HG03378 (cell line): Measurements from ENCODE around the gene QSER1.
"Not testable (repeated sequence)": the region's sequence is repeated elsewhere in the genome, so short reads cannot be mapped to it uniquely, and the experiment has no call there.

ENCODE experiments used
- ATAC-seq: cut with Tn5 transposase; IDR thresholded peaks from one replicate; pipeline ENCODE4 v1.9.1; 2021; ENCODE audit warnings: mild to moderate bottlenecking, moderate library complexity; ENCODE audit not compliant: unreplicated experiment

The QSER1 gene

DNA sequence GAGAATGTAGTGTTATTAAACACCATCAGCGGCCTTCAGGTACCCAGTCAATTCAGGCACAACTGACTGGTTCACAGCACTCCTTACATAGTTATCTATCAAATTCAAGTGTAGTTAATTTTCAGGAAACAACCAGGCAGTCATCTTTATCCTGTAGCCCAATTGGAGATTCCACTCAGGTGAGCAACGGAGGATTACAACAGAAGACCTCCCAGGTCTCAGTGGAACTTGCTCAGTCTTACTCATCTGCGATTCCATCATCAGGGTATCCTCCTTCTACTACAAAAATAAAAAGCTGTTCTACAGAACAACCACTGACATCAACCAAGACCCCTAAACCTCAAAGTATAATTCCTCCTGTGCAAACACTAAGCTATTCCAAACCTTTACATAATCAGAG is 39.6 kb downstream of the QSER1 start:
- no peak for ATAC-seq

DNA sequence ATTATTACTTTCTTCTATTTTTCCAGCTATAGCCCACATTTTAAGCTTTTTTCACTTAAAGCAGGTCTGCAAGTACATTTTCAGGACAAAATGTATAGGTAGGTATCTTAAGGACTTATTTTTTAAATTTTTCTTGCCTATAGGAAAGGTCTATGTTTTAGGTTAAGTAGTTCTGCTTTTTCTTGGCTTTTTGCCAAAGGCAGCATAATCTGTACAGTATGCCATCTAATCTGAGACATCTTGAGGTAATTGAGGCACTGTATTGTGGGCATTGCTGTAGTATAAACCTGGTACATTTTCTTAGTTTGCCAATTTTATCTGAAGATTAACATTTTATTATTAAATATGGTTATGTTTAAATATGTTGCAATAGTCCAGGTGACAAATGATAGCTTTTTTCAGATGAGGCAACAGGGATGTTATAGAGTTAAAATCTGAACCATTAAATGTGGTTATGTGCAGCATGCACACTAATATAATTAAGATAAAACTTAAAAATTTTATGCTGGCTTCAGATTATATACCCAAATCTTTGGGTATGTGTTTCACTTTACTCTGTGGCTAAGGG is 42.9 kb downstream of the QSER1 start:
- no peak for ATAC-seq

DNA sequence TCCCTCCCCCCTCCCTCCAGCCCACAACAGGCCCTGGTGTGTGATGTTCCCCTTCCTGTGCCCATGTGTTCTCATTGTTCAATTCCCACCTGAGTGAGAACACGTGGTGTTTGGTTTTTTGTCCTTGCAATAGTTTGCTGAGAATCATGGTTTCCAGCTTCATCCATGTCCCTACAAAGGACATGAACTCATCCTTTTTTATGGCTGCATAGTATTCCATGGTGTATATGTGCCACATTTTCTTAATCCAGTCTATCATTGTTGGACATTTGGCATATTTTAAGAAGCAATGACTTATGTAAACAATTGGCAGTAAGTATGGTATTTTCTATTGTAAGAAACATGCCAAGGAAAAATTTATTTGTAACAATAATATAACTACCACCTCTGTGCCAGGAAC is 43.6 kb downstream of the QSER1 start:
- not testable (repeated sequence) for ATAC-seq

DNA sequence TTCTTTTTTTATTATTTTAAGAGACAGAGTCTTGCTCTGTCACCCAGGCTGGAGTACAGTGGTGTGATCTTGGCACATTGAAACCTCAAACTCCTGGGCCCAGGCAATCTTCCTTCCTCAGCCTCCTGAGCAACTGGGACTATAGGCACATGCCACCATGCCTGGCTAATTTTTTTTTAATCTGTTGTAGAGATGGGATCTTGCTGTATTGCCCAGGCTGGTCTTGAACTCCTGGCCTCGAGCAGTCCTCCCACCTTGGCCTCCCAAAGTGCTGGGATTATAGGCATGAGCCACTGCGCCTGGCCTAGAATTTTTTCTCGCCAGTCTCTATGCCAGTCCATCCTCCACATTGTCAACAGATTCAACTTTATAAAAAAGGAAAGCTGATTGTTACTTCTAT is 44.7 kb downstream of the QSER1 start:
- ATAC-seq = not testable (repeated sequence)

DNA sequence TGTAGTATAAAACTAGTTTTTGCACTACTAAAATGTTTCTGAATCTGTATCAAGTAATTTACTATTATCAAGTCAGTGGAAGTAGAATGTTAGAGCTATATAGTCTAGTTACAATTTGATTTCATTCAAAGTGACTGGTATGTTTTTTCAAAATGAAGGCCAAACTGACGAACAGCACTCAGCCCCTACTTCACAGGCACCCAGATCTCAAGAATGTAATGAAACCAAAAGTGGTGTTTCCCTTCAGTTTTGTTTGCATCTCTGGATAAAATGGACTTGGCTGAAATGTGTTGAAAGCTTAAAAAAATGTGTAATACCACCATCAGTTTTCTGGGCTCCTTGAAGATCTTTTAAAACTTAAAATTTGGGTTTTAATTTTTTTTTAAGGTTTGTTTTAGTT is 46.4 kb downstream of the QSER1 start:
- no peak for ATAC-seq

DNA sequence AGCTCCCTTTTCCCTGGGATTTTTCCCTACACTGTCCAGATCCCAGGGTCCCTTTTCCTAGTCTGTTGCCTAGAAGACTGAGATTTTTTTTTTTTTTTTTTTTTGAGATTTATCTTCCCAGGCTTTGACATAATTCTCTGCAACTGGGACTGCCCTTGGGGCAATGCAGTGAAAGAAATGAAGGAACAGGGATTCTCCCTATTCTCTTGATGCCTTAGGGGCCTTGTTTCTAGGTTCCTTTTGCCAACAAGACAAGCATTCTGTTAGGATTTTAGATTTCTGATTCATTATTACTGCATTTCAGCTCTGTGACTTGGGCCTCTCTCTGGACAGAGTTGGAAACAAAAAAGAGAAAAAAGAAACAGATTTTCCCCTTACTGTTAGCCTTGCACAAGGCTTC is 47.3 kb downstream of the QSER1 start:
- ATAC-seq = no peak

DNA sequence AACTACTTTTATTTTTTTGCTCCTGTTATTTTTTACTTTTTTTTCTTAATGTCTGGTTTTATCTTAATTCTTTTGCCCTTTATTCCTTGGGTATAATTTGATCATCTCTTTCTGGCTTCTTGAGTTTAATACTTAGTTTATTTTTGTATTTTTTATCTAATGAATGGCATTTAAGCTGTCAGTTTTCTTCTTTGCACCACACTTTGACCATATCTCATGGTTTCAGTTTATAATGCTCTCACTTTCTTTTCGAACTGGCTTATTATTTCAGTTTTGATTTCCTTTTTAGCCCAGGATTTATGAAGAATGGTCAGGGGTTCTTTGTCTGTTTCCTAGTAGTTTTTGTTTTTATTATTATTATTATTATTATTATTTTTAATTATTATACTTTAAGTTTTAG is 48.3 kb downstream of the QSER1 start:
- ATAC-seq = peak; percentile 68

DNA sequence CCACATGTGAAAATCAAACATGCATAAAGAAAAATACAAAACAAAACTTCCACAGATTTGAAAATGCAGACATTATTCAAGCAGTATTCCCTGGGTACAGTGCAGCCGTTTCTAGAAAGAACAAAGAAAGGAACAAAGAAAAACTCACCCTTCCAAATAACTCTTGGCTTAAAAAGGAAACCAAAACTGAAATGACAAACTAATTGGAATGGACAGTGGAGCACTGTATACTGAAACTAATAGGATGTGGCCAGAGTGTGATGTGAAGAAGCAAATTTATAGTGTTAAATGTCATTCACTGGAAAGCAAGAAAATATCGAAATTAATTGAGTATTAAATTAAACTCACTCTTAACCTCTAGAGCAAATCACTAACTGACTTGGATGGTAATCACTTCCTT is 55.4 kb downstream of the QSER1 start:
- no peak for ATAC-seq

DNA sequence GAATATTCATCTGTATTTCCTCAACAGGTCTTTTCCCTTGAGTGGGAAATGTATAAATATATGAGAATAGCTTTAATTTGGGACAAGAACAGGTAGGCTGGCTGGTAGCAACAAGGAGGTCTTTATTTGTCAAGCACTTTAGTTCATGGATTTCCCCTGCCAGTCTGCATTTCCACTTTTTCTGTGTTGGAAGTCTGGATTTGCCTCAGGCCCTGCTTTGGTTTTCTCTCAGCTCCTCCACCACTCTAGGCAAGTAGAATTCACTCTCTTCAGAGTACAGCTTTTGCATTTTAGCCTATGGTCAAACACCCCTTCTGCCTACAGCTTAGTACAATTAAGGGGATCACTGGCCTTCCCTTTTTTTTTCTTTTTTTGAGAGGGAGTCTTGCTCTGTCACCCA is 57.1 kb downstream of the QSER1 start:
- no peak for ATAC-seq

DNA sequence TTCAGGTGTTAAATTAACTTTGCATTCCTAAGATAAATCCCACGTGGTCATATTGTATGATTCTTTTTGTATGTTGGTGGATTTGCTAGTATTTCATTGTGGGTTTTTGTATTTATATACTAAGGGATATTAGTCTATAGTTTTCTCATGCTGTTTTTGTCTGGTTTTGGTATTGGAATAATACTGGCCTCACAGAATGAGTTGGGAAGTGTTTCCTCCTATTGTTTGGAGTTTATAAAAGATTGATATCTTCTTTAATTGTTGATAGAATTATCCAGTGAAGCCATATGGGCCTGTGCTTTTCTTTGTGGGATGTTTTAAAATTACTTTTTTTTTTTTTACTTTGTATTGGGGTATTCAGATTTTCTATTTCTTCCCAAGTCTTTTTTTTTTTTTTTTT is 59.8 kb downstream of the QSER1 start:
- ATAC-seq = no peak

DNA sequence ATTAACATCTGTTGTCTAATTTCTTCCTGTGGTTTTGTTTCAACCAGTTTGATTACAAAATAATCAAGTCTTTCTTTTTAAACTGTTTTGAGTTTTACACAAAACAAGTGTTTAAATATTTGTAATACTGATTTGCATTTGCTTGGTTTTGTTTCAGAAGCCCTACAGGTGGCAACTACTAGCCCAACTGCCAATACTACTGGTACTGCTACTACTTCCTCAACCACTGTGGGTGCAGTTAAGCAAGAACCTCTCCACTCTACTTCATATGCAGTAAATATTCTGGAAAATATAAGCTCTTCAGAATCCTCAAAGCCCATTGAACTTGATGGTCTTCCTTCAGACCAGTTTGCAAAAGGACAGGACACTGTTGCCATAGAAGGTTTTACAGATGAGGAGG is 61.1 kb downstream of the QSER1 start:
- ATAC-seq = no peak

DNA sequence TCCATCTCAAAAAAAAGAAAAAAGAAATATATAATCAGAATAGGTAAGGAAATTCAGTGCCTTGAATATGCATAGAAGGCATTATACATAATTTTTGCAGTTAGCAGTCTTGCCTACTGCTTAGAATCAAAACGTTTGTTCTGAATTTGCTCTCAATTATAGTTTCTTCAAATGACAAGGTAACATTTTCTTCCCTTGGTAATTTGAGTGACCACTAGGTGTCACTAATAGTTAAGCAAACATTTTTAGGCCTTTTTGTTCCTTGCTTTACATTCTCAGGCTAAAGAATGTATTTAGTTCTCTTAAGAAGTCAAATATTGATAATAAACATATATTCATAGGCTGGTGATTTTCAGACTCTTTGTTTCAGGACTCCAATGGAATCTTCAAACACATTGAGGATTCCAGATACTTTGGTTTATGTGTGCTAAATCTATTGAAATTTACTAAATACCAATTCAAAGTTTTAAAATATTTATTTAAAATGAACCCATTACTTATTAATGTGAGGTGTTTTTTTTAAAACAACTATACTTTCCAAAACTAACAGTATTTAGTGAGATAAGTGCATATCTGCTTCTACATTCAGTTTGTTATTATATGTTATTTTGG is 68.0 kb downstream of the QSER1 start:
- no peak for ATAC-seq

DNA sequence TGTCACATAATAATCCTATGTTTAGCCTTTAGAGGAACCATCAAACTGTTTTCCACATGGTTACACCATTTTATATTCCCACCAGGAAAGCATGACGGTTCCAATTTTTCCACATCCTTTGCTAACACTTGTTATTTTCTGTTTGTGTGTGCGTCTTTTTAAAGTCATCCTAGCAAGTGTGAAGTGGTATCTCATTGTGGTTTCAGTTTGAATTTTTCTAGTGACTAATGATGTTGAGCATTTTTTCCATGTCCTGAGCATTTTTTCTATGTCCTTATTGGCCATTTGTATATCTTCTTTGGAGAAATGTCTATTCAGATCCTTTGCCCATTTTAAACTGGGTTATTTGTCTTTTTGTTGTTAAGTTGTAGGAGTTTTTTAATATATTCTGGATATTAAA is 69.4 kb downstream of the QSER1 start:
- ATAC-seq = no peak

DNA sequence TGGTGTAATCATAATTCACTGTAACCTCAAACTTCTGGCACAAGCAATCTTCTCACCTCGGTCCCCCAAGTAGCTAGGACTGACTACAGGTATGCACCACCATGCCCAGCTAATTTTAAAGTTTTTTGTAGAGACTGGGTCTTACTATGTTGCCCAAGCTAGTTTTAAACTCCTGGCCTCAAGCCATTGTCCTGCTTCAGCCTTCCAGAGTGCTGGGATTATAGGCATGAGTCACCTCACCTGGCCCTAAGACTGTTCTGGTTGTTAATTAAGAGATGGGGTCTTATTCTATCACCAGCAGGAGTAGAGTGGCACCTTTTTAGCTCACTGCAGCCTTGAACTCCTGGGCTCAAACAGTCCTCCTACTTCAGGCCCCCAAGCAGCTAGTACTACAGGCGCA is 71.1 kb downstream of the QSER1 start:
- ATAC-seq = no peak

DNA sequence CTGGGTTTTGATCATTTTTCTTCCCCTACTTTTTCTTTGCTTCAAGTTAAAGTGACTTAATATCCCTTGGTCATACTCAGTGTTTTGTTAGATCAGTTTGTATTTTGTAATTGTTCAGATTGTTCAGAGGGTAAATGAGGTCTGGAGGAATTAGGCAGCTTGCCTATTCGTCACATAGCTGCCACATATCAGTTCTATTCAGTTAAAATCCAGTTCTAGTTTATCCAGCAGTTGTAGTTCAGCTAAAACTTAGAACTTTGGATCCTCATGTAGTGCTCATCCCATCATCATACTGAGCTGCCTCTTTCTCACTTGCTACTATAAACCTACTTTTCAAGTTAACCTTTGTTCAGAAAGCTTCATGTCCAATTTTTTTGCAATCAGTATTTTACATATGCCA is 75.9 kb downstream of the QSER1 start:
- ATAC-seq = no peak

DNA sequence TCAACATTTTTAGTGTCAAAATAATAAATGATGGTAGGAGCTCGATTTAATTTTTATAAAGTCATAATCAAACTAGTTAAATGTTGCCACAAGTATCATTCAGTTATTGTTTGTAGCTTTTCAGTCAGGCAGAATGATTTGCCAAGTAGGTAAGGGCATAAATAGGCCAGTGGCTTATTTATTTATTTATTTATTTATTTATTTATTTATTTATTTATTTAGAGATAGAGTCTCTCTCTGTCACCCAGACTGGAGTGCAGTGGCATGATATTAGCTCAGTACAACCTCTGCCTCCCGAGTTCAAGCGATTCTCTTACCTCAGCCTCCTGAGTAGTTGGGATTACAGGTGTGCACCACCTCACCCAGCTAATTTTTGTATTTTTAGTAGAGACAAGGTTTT is 79.6 kb downstream of the QSER1 start:
- ATAC-seq = not testable (repeated sequence)

DNA sequence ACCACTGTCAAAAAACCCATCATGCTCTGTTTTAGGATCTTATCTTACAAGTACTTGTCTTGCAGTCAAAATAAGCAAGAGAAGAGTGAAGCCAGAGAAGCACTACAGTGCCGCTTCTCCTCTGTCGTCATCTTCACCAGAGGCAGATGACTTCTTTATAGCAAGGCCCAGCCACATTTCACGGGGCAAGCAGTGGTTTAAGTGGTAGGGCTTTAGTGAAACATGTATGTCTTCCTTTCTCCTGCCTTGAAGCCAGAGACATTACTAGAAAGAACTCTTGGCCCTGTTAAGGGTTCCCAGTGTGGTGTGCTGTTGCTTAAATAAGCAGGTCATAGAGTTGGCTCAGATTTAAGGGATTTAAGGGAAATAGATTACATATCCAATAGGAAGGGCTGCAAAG is 80.2 kb downstream of the QSER1 start:
- no peak for ATAC-seq

DNA sequence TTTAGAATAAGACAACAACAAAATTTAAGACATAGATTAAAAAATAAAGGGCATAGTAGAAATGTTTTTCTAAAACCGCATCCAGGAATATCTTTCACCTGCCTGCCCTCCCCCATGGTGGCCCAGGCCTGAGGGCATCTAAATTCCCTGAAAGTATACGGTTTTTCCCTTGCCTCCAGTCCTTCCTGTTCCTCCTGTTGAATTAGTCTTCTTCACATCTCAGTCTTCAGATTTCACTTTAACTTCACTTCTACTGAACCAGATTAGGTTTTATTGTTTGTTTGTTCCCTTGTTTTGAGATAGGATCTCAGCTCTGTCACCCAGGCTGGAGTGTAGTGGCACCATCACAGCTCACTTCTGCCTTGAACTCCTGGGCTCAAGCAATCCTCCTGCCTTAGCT is 90.0 kb downstream of the QSER1 start:
- no peak for ATAC-seq

DNA sequence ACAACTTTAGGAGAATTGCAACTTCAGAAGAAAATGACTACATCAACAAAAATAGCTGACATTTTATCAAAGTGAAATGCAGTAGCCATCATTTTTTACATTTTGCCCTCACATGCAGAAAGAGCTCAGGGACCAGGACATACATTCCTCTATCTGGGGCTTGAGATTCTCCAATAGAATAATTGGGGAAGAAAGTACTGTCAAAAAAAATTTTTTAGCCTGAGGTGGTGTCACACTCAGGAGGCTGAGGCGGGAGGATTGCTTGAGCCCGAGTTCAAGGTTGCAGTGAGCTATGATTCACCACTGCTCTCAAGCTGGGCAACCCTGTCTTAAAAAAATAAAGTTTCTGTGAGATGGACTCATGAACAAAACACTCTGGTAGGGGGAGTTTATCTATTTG is 90.9 kb downstream of the QSER1 start:
- no peak for ATAC-seq

DNA sequence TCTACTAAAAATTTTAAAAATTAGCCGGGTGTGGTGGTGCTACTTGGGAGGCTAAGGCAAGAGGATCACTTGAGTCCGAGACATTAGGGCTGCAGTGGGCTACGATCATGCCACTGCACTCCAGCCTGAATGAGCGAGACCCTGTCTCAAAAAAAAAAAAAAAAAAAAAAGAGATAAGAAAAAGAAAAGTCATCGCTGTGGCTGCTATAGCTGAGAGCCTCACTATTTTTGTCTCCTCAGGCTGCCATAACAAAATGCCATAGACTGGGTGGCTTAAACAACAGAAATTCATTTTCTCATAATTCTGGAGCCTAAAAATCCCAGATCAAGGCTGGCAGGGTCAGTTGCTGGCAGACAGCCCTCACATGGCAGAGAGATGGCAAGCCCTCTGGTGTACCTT is 93.0 kb downstream of the QSER1 start:
- ATAC-seq = no peak

DNA sequence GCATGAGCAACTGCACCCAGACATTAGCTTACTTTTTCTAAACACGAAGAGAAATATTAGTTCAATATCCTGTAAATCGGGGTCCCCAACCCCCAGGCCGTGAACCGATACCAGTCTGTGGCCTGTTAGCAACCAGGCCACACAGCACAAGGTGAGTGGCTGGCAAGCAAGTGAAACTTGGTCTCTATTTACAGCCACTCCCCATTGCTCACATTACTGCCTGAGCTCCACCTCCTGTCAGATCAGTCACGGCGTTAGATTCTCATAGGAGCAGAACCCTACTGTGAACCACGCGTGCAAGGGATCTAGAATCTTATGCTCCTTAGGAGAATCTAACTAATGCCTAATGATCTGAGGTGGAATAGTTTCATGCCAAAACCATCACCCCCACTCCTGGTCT is 95.2 kb downstream of the QSER1 start:
- ATAC-seq = no peak

DNA sequence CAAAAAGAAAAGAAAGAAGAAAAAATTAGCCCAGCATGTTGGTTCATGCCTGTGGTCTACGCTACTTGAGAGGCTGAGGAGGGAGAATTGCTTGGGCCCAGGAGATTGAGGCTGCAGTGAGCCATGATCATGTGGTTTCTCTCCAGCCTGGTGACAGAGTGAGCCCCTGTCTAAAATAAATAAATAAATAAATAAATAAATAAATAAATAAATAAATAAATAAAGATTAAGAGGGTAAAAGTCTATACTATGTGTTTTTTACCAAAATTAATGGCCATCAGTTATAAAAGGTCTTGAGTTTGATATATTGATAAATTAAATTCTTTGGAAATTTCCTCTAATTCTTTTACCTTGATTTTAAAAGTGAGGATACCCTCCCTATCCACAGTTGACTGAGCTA is 97.9 kb downstream of the QSER1 start:
- no peak for ATAC-seq

DNA sequence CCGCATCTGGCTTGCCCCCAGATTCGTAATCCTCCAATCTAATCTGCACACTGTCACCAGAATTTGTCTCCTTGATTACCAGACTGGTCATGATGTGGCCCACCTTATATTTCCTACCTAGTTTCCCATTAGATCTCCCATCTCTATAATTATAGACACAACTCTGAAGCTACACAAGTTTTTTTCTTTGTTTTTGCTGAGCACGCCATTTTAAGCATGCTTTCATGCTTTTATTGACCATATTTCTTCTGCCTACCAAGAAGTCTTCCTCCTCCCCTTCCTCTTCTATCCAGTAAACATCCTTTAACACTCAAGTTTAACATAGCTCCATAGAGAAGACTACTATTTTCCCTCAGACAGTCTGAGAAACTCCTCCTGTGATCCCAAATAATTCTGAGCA is 98.8 kb downstream of the QSER1 start:
- ATAC-seq = no peak
